ENCODE data around the gene ZSCAN23.
A peak's percentile ranks its signal among the peaks of the same experiment; 100 is the strongest.
"Not testable (repeated sequence)": the region's sequence is repeated elsewhere in the genome, so short reads cannot be mapped to it uniquely, and the experiment has no call there.

The ZSCAN23 gene

DNA sequence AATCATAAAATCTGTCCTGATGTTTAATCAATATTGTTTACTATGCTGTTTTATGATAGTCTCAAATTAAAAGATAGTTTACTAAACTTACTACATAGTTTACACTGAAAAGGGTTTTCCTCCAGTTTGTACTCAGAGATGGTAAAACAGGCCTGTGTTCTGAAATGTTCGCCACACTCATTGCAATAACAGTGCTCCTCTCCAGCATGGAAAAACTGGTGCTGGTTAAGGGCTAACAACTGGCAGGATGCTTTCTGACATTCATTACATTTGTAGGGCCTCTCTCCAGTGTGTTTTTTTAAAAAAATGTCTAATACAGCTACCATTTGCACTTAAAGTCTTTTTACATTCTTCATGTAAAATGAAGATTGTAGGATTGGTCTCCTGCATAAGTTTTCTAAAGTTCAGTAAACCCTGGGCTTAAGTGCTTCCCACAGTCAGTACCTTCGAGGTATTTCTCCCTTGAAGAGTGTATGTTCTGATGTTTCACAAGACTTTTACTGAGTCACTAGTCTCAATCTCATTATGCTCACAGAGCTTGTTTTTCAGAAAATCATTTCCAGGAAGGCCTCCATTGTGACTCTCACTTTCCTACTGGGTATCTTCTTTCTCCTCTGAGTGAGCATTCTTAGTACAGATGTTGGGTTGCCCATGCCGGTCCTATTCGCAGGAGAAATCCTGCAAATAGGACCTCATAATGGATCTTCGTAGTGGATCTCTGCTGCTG, 35.1 kb downstream of the ZSCAN23 start:
- Histone ChIP-seq H3K4me3 (ENCODE audit: low read depth, low read length) (no peak overlapping the region), H3K27me3 (ENCODE audit: insufficient read depth, low read depth, severe bottlenecking) (no peaks in the 10 kb centered on the region), H3K9me3 (ENCODE audit: severe bottlenecking) (no peaks in the 10 kb centered on the region), H3K27ac (no peak overlapping the region), H3K36me3 (no peaks in the 10 kb centered on the region)
- TF ChIP-seq, protein P1, sequence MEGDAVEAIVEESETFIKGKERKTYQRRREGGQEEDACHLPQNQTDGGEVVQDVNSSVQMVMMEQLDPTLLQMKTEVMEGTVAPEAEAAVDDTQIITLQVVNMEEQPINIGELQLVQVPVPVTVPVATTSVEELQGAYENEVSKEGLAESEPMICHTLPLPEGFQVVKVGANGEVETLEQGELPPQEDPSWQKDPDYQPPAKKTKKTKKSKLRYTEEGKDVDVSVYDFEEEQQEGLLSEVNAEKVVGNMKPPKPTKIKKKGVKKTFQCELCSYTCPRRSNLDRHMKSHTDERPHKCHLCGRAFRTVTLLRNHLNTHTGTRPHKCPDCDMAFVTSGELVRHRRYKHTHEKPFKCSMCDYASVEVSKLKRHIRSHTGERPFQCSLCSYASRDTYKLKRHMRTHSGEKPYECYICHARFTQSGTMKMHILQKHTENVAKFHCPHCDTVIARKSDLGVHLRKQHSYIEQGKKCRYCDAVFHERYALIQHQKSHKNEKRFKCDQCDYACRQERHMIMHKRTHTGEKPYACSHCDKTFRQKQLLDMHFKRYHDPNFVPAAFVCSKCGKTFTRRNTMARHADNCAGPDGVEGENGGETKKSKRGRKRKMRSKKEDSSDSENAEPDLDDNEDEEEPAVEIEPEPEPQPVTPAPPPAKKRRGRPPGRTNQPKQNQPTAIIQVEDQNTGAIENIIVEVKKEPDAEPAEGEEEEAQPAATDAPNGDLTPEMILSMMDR (IDR thresholded peaks at IDR 0.05; ENCODE audit: low read depth, low read length): no peak
- no peak for DNase-seq

DNA sequence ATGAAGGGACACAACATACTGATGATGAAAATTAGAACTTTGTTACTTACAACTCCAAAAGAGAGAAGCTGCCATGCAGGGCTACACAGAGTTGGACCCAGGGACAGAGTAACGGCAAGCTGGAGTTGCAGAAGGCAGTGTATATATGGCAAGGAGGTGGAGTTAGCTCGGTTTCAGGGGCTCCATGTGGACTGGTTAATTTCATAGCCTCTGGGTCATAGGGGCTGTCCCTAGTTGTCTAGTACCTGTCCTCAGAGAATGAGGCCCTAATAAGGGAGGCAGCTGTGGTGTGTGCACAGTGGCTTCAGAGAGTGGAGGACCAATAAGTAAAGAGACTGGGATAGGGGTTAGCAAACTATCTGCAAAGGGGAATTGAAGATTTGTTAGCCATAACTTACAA, 35.9 kb downstream of the ZSCAN23 start:
- no peaks in the 10 kb centered on the region for H3K27me3 ChIP-seq (ENCODE audit: insufficient read depth, low read depth, severe bottlenecking)
- TF ChIP-seq, protein P1 (IDR thresholded peaks at IDR 0.05; ENCODE audit: low read depth, low read length): no peak
- no peaks in the 10 kb centered on the region for H3K9me3 ChIP-seq (ENCODE audit: severe bottlenecking)
- H3K27ac ChIP-seq: no peak overlapping the region
- no peaks in the 10 kb centered on the region for H3K36me3 ChIP-seq
- H3K4me3 ChIP-seq (ENCODE audit: low read depth, low read length): no peak overlapping the region
- no peak for DNase-seq

DNA sequence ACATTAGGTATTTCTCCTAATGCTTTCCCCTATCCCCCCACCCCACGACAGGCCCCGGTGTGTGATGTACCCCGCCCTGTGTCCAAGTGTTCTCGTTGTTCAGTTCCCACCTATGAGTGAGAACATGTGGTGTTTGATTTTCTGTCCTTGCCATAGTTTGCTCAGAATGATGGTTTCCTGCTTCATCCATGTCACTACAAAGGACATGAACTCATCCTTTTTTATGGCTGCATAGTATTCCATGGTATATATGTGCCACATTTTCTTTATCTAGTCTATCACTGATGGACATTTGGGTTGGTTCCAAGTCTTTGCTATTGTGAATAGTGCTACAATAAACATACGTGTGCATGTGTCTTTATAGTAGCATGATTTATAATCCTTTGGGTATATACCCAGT, 39.4 kb downstream of the ZSCAN23 start:
- DNase-seq; H3K9me3 ChIP-seq (ENCODE audit: severe bottlenecking); H3K27me3 ChIP-seq (ENCODE audit: insufficient read depth, low read depth, severe bottlenecking); H3K27ac ChIP-seq; H3K4me3 ChIP-seq (ENCODE audit: low read depth, low read length); H3K36me3 ChIP-seq: not testable (repeated sequence)

DNA sequence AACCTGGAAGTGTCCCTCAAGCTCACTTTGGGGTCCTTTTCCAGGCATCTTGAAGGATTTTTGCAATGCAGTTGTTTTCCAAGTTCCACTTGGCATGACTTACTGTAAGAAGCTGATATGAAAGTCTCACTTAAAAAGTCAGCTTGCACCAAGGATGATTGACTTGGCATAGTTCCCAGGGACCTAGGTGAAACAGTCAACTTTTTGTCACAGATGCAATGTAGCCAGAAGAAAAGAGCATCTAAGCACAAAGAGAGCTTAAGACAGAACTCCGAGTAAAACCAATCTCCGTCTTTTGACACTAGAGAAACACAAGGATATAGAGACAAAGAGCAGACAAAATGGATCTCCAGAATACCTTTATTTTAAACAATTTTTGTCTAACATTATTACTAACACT, 41.1 kb downstream of the ZSCAN23 start:
- H3K27ac ChIP-seq: no peak overlapping the region
- H3K27me3 ChIP-seq (ENCODE audit: insufficient read depth, low read depth, severe bottlenecking): no peaks in the 10 kb centered on the region
- peaks cover 12% of the 10 kb centered on the region for H3K36me3 ChIP-seq
- H3K4me3 ChIP-seq (ENCODE audit: low read depth, low read length): no peak overlapping the region
- TF ChIP-seq, protein P1 (IDR thresholded peaks at IDR 0.05; ENCODE audit: low read depth, low read length): no peak
- no peak for DNase-seq
- H3K9me3 ChIP-seq (ENCODE audit: severe bottlenecking): no peaks in the 10 kb centered on the region

DNA sequence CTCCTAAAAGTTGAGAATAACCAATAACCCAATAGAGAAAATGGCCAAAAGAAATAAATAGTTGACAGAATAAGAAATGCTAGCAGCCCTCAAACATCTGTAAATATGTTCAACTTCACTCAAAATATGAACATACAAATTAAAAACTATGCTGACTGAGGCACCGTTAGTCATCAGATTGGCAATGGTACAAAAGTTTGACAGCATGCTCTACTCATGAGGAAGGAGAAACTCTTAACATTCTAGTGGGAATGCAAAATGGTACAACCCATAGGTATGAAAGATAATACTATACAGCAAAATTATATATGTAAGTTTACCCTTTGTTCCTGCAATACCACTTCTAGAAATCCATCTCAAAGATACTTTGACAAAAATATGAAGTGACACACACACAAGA, 42.1 kb downstream of the ZSCAN23 start:
- Histone ChIP-seq H3K4me3 (ENCODE audit: low read depth, low read length) (no peak overlapping the region), H3K27ac (no peak overlapping the region), H3K9me3 (ENCODE audit: severe bottlenecking) (no peaks in the 10 kb centered on the region), H3K36me3 (peaks cover 22% of the 10 kb centered on the region), H3K27me3 (ENCODE audit: insufficient read depth, low read depth, severe bottlenecking) (no peaks in the 10 kb centered on the region)
- TF ChIP-seq, protein P1 (IDR thresholded peaks at IDR 0.05; ENCODE audit: low read depth, low read length): no peak
- DNase-seq: no peak

DNA sequence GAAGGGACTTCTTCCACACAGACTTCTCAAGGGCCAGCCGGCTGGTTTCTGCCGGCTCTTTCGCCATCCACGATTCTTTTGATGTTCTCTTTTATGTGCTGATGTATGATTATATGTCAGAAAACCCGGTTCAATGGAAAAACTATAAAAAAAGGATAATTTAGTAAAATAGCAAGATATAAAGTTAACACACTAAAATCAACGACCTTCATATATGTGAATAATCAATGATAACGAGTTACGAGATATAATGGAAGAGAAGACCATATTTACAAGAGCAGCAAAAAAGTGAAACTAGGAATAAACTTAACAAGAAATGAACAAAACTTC, 43.2 kb downstream of the ZSCAN23 start:
- peak overlapping the region; percentile 91 for H3K27ac ChIP-seq
- no peaks in the 10 kb centered on the region for H3K9me3 ChIP-seq (ENCODE audit: severe bottlenecking)
- H3K36me3 ChIP-seq: peaks cover 33% of the 10 kb centered on the region
- no peak for DNase-seq
- H3K27me3 ChIP-seq (ENCODE audit: insufficient read depth, low read depth, severe bottlenecking): no peaks in the 10 kb centered on the region
- TF ChIP-seq, protein P1 (IDR thresholded peaks at IDR 0.05; ENCODE audit: low read depth, low read length): no peak
- peak overlapping the region; percentile 98 for H3K4me3 ChIP-seq (ENCODE audit: low read depth, low read length)

Data from WERI-Rb-1 (cell line).